BJ (cell line): ENCODE results near the gene NPEPL1. TPM values are rescaled to one million over a fixed set of nuclear protein-coding genes. Genes with fewer than 3 reads are reported as not detected.

Experiments used
- CTCF ChIA-PET: fragments of 350-600 bp; formaldehyde crosslinking; extraction: SDS; loops from one replicate; lab custom pipeline; 2021; ENCODE audit warnings: antibody characterized with exemption, inconsistent platforms; lab: Yijun Ruan, JAX
- POLR2A ChIA-PET: fragments of 300-600 bp; sonication (Branson Sonifier 250); formaldehyde crosslinking; extraction: SDS; loops from one replicate; lab custom pipeline; 2021; ENCODE audit warnings: antibody characterized with exemption; lab: Charles Lee
- DNase-seq: peaks from one replicate; pipeline ENCODE4 v3.0.0-alpha.2; 2011; ENCODE audit warnings: low read depth
- H3K27me3 ChIP-seq: 2 replicates; pipeline ENCODE4 v1.6.0; 2011; ENCODE audit warnings: low read length; ENCODE audit not compliant: control insufficient read depth, insufficient read depth
- H3K36me3 ChIP-seq: 2 replicates; pipeline ENCODE4 v1.5.1; 2011; ENCODE audit warnings: low read length; ENCODE audit not compliant: control insufficient read depth, insufficient read depth
- H3K4me3 ChIP-seq: 2 replicates; pipeline ENCODE4 v1.5.1; 2011; ENCODE audit warnings: low read depth, mild to moderate bottlenecking, control low read depth, low read length
- CTCF ChIP-seq: IDR thresholded peaks from 2 replicates; pipeline ENCODE4 v1.5.1; 2011; ENCODE audit warnings: low read depth, mild to moderate bottlenecking, control low read depth, inconsistent platforms, low read length, moderate library complexity; ENCODE audit not compliant: insufficient read depth
- polyA plus RNA-seq: library from polyadenylated mRNA; depleted of rRNA; stranded (reverse); fragments of >200 nt; gene quantifications from 2 replicates; pipeline ENCODE4 v1.2.3, GENCODE V29; 2011

The NPEPL1 gene
- polyA plus RNA-seq, 1 experiment, result 8.2 TPM

GRCh38 chr20:58658760-58659159, 33.8 kb upstream of the NPEPL1 start:
- Histone ChIP-seq H3K27me3 (no peaks in the 10 kb centered on the region), H3K36me3 (peaks cover 7% of the 10 kb centered on the region), H3K4me3 (no peak overlapping the region)
- POLR2A ChIA-PET, result no interaction called here
- no peak for DNase-seq
- CTCF ChIA-PET, result interaction anchor here (0.5 to 1.2 kb wide), 2 partner anchors 133 to 177 kb away, joined by 5 to 10 read pairs; no protein-coding TSS in a partner anchor
- no peak for TF ChIP-seq CTCF

- TF ChIP-seq CTCF, result no peak
- POLR2A ChIA-PET, result no interaction called here
- CTCF ChIA-PET, result interaction anchor here (2.0 kb wide), 1 partner anchor 9 kb away, joined by 6 read pairs; the partner anchor contains the start of gene STX16
- H3K4me3 ChIP-seq, result no peak overlapping the region
- no peaks in the 10 kb centered on the region for H3K27me3 ChIP-seq
- H3K36me3 ChIP-seq, result peaks cover 7% of the 10 kb centered on the region
- no peak for DNase-seq
These were observed 32.8 kb upstream of the NPEPL1 start for GRCh38 chr20:58659841-58660240.

- no peak for TF ChIP-seq CTCF
- Histone ChIP-seq H3K4me3 (no peak overlapping the region), H3K36me3 (peaks cover 7% of the 10 kb centered on the region), H3K27me3 (no peaks in the 10 kb centered on the region)
- no peak for DNase-seq
- CTCF ChIA-PET, result interaction anchor here (0.6 to 2.0 kb wide), 2 partner anchors 10 to 41 kb away, joined by 5 to 6 read pairs; partner anchors contain the start of gene STX16
- POLR2A ChIA-PET, result no interaction called here
These were observed 31.6 kb upstream of the NPEPL1 start for GRCh38 chr20:58660855-58661597.

- no peak for DNase-seq
- no peak overlapping the region for H3K4me3 ChIP-seq
- no peak for TF ChIP-seq CTCF
- peaks cover 7% of the 10 kb centered on the region for H3K36me3 ChIP-seq
- ChIA-PET CTCF (no interaction called here), POLR2A (no interaction called here)
- H3K27me3 ChIP-seq, result no peaks in the 10 kb centered on the region
These were observed 30.8 kb upstream of the NPEPL1 start for GRCh38 chr20:58661598-58662473.

- Histone ChIP-seq H3K4me3 (no peak overlapping the region), H3K27me3 (no peaks in the 10 kb centered on the region), H3K36me3 (peaks cover 12% of the 10 kb centered on the region)
- ChIA-PET POLR2A (no interaction called here), CTCF (interaction anchor here (0.6 to 1.7 kb wide), 4 partner anchors 12 to 183 kb away, joined by 3 to 5 read pairs (median 4); partner anchors contain the start of gene STX16)
- DNase-seq, result no peak
- TF ChIP-seq CTCF, result no peak
These were observed 28.3 kb upstream of the NPEPL1 start for GRCh38 chr20:58664331-58664730.
